HG03575 (cell line): ENCODE results near the gene WASF2.
"Not testable (repeated sequence)": the region's sequence is repeated elsewhere in the genome, so short reads cannot be mapped to it uniquely, and the experiment has no call there.

Source experiments
- ATAC-seq: cut with Tn5 transposase; IDR thresholded peaks from one replicate; pipeline ENCODE4 v1.9.1; 2021; ENCODE audit not compliant: unreplicated experiment, insufficient number of reproducible peaks, low FRiP score; ENCODE audit errors: extremely low read depth

Gene WASF2, protein sequence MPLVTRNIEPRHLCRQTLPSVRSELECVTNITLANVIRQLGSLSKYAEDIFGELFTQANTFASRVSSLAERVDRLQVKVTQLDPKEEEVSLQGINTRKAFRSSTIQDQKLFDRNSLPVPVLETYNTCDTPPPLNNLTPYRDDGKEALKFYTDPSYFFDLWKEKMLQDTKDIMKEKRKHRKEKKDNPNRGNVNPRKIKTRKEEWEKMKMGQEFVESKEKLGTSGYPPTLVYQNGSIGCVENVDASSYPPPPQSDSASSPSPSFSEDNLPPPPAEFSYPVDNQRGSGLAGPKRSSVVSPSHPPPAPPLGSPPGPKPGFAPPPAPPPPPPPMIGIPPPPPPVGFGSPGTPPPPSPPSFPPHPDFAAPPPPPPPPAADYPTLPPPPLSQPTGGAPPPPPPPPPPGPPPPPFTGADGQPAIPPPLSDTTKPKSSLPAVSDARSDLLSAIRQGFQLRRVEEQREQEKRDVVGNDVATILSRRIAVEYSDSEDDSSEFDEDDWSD

DNA sequence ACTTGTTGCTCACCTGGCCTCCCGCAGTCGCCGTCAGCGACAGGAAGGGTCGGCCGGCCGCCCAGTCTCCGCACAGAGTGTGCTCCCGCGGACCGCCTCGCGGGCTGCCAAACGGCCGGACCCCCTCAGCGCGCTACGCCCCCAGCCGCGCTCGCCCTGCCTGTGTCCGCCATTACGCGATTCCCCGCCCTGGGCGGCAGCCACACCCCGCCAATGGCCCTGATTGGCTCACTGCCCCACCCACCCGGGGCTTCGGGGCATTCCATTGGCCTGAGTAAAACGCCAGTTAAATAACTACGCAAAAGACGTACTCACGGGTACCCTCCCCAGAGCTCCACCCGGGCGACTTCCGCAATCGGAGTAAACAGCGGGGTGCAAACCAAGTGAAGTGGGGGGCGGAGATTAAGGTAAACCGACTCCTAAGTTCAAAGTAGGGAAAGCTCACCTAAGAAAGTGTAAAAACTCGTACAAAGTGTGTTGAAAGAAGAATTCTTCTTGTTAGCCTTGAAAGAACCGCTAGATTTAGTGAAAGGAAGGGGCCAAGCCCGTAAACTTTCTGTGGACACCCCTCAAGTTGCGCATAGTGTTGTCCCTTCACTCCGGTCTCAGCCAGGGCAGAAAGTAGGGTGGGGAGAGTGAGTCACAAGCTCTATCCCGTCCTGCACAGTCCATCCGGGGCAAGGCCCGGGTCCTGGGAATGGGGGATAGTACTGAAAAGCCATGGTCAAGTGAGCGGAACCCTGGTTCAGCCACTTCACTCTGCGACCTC is at the start of gene WASF2:
WASF2 (minus strand) TSS at position 195 of the 769 bp plus-strand sequence. CDS start 61,277 bp downstream, outside the sequence.
- ATAC-seq = peak; percentile 44

DNA sequence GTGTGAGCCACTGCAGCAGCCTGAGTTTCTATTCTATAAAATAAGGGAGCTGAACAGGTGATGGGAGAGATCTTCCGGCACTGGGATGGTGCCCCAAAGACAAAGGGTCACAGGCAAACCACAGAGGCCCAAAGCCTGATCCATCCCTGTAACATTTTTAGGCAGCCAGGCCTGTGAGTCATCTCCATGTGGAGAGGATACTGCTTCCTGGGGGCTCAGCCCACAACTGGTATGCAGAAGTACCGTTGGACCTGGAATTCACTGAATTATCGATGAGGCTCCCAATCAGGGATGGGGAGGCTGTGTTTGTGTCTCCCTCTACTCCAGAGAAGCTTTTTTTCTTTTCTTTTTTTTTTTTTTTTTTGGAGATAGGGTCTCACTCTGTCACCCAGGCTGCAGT is 48.8 kb upstream of the WASF2 start:
- ATAC-seq = no peak

DNA sequence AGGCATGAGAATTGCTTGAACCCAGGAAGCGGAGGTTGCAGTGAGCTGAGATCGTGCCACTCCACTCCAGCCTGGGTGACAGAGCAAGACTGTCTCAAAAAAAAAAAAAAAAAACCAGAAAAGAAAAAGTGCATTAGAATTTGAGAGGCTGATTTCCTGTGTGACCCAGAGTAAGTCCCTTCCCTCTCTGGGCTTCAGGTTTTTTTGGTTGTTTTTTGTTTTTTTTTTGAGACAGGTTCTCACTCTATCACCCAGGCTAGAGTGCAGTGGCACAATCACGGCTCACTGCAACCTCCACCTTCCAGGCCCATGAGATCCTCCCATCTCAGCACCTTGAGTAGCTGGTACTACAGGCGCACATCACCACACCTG is 48.3 kb upstream of the WASF2 start:
- not testable (repeated sequence) for ATAC-seq

DNA sequence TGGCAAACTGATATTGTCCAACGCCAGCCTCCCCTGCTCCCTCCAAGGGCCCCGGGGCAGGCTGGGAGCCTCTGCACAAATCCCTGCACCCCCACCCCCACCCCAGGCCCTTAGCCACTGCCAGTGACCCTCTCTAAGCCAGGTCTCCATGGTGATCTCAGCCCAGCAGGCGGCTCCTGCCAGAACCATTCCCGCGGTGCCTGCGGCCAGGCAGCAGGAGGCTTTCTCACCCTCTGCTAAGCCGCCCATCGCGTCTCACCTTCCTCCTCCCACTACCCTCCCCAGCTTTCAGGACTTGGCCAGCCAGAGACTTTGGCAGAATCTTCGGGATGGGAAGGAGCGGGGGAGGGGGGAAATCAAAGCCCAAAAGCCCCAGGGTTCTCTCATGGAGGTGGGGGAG is 46.8 kb upstream of the WASF2 start:
- ATAC-seq = no peak

DNA sequence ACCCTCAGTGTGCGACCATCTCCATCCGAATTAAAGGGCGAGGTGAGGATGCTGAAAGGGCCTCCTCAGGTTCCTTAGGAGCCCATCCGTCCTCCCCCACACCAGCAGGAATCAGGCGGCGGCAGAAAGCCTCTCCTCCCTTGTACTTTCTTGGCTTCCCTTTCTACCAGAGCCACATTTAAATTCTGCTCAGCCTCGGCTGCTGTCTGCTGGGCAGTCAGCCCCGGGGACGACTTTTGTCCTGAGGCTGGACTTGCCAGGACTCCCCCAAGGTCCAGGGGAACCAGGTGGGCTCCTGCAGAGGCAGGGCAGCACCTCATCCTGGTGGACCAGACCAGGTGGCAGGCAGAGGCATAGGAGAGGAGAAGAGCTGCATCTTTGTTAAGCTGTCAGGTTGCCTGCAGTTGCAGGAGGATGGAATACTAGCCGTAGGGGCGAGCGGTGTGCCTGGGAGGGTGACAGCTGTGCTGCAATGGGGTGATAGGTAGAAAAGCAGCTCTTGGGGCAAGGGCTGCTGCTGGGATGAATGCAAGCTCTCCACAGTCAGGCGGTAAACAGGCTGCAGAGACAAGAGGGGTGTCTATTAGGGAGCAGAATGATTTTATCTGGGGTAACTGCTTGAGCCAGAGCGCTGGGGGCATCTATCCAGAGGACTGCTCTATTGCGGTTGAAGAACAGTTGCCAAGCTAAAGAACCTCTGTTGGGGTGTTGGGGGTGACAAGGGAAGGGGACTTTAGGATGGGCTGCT is 46.2 kb upstream of the WASF2 start:
- no peak for ATAC-seq

DNA sequence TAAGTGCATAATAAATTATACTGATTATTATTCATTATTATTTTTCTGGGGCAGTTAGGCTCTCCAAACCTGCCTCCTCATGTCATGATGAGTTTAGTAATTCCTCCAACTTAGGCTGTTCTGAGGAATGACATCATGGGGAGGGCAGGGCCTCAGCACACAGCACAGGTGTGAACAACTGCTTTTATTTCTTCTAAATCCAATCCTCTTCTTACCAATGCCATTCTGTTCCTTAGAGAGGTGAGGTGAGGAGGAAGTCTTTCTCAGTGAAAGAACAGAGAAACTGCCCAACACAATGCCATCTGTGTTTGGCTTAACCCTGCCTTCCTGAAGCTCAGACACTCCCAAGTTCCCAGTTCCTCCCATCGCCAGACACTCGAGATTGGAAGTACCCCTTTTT is 45.4 kb upstream of the WASF2 start:
- ATAC-seq = no peak

DNA sequence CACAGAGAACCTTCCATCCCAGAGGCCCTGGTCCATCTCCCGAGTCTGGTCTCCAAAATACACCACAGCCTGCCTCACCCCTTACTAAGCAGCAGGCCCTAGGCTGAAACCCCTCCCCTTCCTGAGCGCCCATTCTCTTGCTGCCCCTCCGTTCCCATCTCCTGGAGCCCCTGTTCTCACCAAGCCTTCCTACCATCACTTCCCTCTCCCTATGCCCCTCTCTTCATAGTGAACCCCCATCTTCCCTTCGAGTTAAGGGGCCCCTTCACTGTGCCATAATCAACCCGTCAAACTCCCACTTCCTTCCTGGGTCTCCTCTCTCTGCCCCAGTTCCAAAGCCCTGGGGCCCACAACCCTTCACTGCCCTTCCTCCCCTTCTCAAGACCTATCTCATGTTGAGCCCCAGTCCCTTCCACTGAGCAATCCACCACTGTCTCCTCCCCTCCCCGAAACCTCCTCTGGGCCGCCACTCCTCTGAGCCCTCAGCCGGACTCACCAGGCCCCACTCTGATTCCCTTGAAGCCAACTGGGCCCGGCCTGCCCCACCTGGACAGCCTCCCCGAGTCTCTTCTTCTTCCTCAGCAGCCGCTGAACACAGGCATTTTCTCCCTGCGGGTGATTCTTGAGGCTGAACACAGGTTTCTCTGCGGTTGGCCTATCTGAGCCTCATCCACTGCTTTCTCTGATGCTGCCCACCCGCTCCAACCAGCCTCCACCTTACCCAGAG is 42.2 kb upstream of the WASF2 start:
- no peak for ATAC-seq

DNA sequence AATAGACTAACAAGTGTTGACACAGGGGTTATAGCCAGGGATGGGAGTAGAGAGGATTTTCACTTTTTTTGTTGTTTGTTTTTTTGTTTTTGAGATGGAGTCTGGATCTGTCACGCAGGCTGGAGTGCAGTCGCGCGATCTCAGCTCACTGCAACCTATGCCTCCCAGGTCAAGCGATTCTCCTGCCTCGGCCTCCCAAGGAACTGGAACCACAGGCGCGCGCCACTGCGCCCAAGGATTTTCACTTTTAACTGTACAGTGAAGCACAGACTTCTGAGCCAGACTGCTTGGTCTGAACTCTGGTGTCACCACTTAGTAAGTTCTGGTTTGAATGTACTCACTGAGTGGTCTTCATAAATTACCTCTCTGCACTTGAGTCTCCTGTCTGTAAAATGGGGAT is 40.2 kb upstream of the WASF2 start:
- no peak for ATAC-seq

DNA sequence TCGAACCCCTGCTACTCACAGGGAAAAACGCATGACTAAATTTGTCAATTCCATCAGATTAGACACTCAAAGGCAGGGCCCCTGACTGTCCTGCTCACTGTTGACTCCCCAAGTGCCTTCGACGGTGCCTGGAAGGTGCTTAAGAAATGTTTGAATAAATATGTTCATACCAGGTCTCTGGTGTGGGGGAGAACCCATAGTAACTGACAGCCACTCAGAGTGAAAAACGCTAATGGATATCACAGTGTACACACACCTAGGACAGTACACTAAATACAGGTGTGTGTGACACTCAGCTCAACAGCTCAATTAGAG is 39.7 kb upstream of the WASF2 start:
- ATAC-seq = no peak

DNA sequence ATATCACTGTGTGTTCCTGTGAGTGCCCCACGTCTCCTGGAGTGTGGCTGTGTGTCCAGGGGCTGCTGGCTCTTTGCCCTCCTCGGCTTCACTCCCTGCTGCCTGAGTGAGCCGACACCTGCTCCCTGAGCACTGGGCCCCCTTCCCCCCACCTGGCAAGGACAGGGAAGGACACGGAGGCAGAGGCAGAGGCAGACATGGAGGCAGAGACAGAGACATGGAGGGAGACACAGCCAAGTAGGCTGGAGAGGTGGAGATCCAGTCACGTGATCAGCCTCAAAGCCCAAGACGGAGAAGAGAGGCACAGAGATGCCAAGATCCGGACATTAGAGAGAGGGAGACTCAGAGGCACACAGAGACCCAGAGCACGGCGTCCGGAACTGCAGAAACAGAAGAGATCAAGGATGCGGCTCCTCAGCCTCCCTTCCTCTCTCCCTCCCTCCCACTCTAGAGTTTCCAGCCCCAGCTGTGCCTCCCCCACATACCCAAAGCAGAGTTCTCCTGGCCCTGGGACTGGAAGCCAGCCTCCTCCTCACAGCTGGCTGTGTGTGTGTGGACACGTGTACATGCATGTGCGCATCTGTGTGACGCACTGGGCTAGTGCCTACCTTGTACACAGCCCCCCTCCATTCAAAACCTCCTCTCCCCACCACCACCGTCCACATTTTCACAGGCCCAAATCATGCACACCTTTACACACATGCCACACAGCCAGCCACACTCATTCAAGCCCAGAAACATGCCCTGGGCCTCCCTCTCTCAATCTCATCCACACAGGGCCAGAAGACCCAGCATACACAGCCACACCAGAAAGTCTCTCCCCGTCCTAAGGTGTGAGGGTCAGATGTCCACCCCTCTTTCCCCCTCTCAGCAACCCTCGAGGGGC is 39.1 kb upstream of the WASF2 start:
- no peak for ATAC-seq

DNA sequence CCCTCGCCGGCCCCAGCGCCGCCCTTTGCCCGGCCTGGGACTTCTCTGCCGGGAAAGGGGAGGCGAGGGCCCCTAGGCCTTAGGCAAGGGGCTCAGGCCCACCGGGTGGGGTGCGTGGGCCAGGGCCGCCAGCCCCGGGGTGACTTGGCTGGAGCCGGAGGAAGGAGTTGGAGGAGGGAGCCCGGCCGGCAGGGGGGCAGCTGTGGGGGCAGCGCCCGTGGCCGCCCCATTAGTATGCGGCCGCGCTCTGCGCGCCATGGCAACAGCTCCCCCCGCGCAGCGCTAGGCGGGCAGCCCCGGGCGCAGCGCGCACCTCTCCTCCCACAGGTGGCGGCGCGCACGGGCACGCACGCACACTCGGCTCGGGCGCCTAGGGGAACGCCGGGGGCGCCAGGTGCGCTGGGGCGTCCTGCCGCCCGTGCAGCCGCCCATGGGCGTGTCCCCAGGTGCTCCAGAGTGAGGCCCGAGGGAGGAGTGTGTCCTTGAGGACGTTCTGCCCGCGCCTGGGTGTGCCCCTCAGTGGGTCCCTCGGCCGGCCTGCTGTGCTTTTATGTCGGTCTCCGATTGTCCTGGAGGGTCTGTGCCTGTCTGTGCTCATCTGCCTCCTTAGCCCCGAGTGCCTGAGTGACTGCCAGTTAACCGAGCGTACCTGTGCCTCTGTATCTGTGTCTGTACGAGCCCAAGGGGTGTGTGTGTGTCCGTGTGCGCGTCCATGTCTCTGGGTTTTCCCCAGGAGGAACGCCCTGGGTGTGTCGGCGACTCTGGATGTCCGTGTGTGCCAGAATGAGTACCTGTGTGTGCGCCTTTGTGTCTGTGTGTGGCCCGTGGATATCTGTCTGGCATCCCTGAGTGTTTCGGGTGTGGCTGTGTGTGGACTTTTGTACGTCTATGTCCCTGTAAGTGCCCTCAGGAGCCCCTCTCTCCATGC is 38.2 kb upstream of the WASF2 start:
- ATAC-seq = no peak

DNA sequence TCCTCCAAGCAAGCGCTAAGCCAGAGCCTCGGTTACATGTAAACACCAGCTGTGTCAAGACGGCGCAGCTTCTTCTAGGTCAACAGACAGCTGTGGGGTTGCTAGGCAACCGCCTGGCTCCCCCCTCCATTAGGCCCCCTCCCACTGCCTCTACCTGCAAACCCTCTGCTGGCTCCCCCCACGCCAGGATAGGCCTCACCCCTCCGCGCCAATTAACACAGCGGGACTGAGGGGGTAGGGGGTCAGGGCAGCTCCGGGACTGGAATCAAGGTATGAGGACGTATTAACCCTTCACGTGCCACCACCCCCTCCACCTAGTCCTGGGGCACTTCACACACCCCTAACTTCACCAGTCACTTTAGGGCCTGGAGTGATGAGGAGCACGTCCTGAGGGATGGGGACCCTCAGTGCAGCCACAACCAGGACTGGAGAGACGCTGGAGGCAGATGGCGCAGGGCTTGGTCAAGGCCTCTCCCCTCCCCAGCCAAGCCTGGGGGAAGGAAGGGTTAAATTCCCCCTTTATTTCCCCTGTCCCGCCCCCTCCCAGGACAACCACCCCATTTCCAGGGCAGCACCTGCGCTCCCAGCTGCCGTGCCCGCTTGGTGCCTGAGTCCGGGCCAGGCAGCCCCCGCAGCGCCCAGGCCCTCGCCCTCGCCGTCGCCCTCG is 37.4 kb upstream of the WASF2 start:
- ATAC-seq = no peak

DNA sequence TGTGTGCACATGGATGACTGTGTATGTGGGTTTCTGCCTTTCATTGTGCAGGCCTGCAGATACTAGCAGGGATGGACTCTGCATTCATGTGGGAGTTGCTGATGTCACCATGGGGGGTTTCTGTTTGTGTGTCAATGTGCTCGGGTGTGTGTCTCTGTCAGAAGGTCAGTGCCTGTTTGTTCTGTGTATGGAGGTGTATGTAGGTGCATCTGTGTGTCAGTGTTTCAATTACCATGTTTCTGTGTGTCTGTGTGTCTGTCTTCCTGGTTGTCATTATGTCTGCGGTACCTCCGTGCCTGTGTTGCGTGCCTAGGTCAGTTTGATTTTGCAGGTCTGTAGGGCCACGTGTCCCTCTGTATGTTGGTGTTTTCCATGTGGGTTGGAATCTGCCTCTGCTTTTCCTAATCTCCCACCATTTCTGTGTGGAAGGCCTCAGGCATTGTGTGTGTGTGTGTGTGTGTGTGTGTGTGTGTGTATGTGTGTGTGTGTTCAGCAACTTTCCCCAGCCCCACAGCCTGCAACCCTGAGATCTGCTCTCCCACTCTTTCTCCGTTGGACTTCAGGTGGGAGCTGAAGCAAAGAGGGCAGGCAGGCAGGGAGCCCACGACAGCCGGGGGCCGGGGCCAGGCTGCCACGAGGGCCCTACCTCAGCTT is 36.7 kb upstream of the WASF2 start:
- no peak for ATAC-seq

DNA sequence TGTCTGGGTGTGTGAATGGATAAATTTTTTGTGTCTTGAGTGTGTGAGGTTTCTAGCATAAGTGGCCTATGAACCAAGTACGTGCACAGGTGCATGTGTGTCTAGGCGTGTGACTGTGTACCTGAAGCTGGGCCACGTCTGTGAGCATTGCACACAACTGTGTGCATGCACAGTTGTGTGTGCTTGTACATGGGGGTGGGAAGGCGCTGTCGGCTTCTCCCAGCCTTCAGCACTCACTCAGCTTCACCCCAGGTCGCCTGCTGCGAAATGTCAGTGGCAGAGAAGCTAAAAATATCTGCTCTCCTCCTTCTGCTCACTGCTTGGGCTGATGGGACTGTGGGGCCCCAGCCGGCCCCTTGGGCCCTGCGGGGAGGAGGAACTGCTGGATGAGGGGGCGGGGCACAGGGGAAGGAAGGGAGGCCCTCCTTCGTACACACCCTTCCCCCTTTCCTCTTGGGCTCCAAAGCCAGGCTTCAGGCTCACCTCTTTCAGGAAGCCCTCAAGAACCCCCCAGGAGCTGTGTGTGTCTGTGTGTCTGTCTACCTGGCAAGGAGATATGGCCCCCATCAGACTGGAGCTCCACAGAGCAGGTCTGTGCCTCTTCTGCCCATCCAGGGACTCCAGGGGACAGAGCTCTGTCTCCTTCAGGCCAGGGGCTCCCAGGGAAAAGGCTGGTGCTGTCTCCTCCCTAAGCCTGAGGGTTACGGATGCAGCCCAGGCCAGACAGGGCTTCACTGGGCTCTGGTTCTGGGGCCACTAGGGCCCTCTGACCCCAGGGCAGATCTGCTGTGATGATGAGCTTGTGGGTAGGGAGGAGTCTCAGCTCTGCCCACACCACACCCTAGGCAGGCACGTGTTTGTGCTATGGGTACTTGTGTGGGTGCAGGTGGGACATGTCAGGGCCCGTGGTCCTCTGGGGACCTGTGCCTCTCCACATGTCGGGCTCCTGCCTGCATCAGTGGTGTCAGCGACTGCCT is 35.6 kb upstream of the WASF2 start:
- ATAC-seq = no peak

DNA sequence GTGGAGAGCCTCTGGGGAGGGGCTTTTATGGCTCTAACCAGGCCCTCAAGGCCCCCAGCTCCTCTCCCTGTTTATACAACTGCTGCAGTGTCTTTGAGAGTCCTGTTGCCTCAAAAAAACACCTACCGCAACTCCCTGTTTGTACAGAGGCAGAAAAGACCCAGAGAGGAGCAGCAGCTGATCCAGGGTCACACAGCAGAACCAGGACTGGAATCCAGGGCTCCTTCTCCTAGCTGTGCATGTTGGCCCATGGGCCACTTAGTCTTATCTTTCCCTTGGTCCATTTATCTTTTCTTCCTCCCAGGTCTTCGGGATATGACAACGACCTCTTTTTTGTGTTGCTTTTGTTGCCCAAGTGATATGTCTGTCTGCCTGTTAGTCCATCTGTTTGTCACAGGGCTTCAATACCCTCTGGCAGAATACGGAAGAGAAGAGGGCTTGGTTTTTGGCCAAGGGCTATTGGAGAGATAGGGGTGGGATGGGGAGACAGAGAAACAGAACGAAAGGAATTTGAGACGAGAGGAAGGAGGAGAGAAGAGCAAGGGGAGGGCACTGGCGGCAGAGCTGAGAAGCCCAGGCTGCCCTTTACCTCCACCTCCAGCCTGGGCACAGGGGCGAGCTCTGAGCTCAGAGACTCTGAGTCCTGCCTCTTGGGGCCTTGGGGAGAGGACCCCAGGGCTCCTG is 33.5 kb upstream of the WASF2 start:
- no peak for ATAC-seq
